ENCODE results near the gene ABCB8. TPM values are rescaled to one million over a fixed set of nuclear protein-coding genes. Genes with fewer than 3 reads are reported as not detected.

Gene ABCB8
- total and polyA plus RNA-seq, 2 donors (not counting 3 experiments of a cell fraction or from before 2014, with no cell fraction given) = 38.0 to 46.3 TPM

DNA sequence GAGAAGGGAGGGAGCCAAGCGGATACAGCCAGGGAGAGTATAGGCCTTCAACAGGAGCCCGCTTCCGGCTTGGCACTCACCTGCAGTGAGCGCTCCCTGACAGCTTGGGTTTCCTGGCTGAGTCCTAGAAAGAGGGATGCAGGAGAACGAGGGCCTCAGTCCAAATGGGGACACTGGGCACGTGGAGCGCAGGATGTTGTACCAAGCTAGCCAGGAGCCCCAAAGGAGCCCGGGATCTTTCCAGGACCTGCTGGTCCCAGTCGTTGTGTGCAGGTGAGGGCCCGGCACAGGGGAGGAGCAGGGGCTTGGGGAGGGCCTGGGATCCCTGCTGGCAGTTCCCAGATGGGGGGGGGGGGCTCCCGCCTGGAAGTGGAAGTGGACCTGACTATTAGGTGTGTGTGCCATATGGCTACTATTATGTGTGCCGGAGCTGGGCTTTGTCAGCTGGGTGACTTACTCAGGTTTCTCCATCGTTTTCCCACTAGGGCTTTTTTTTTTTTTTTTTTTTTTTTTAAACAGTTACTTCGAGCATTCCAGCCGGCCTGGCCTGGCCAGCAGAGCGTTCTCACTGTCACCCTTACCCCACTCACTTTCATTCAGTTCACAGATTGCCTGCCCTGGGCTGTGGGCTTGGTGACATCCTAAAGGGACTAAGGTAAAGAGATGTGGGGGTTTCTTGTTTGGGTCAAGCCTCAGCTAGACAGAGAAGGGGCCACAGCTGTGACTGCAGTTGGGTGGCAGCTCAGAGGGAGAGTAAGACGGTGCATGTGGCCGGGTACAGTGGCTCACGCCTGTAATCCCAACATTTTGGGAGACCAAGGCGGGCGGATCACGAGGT is 61.9 kb downstream of the ABCB8 start:
- CTCF ChIA-PET = interaction anchor here (0.7 to 4.5 kb wide), 9 partner anchors 14 to 127 kb away, joined by 3 to 29 read pairs (median 4); no protein-coding TSS in a partner anchor
- peaks cover 0 to 8% of the 10 kb centered on the region in 2 experiments for H3K36me3 ChIP-seq (ENCODE audit: control insufficient read depth in 2 of 2, extremely low read depth in 1 of 2, insufficient read depth in 2 of 2, low read length in 2 of 2)
- intact Hi-C loops (cut with micrococcal nuclease) = loop anchor here (1.0 to 2.0 kb wide), 5 partner anchors 10 to 62 kb away; partner anchors contain the start of genes ABCB8 and FASTK

More for the DNA sequence above, 61.9 kb downstream of the ABCB8 start:
- H3K27ac ChIP-seq (ENCODE audit: insufficient read depth, low read depth, low read length) = peak overlapping the region; percentile 98
- dilution Hi-C loops (cut with MboI; ENCODE audit: extremely low pct_ligation_motif_present, low sequenced_read_pairs) = no loop called here
- BruUV-seq (replicated peaks) = no TSS peak
- peaks cover 78% of the 10 kb centered on the region for H3K79me2 ChIP-seq (ENCODE audit: control insufficient read depth, insufficient read depth, low read length)
- H3K4me2 ChIP-seq (ENCODE audit: insufficient read depth, low read length) = peak overlapping the region; percentile 94
- no peak overlapping the region for H2AFZ ChIP-seq (ENCODE audit: low read depth, low read length)
- no peaks in the 10 kb centered on the region for H3K27me3 ChIP-seq (ENCODE audit: control insufficient read depth in 2 of 2, insufficient read depth in 2 of 2, low read length in 2 of 2)
- H3K9me1 ChIP-seq (replicated peaks; ENCODE audit: control insufficient read depth, extremely low read depth, insufficient read depth, low read length) = no peaks in the 10 kb centered on the region
- H3K4me1 ChIP-seq (ENCODE audit: control insufficient read depth, extremely low read depth, insufficient read depth, low read length) = peaks cover 52% of the 10 kb centered on the region
- DNase-seq (ENCODE audit: low read depth, low spot score) = peak; percentile 24
- no peaks in the 10 kb centered on the region for H3K9me3 ChIP-seq (replicated peaks; ENCODE audit: control insufficient read depth, insufficient read depth, low read length)
- FAIRE-seq = no peak
- peak overlapping the region in 1 of 3 experiments; percentile 82 for H3K4me3 ChIP-seq (replicated peaks in 1 of 3; ENCODE audit: insufficient read depth in 1 of 3, low read depth in 1 of 3, low read length in 3 of 3)
- H4K20me1 ChIP-seq (replicated peaks; ENCODE audit: control insufficient read depth, extremely low read depth, insufficient read depth, low read length) = no peaks in the 10 kb centered on the region
- POLR2A ChIA-PET = interaction anchor here (0.6 to 1.0 kb wide), 2 partner anchors 21 to 54 kb away, joined by 3 to 12 read pairs; no protein-coding TSS in a partner anchor
- peak overlapping the region; percentile 78 for H3K9ac ChIP-seq (replicated peaks; ENCODE audit: extremely low read depth, insufficient read depth, low read length)
- TF ChIP-seq EZH2 (IDR thresholded peaks at IDR 0.05; ENCODE audit: borderline replicate concordance, low read depth, low read length, severe bottlenecking) = no peak
- TF ChIP-seq, protein P1, sequence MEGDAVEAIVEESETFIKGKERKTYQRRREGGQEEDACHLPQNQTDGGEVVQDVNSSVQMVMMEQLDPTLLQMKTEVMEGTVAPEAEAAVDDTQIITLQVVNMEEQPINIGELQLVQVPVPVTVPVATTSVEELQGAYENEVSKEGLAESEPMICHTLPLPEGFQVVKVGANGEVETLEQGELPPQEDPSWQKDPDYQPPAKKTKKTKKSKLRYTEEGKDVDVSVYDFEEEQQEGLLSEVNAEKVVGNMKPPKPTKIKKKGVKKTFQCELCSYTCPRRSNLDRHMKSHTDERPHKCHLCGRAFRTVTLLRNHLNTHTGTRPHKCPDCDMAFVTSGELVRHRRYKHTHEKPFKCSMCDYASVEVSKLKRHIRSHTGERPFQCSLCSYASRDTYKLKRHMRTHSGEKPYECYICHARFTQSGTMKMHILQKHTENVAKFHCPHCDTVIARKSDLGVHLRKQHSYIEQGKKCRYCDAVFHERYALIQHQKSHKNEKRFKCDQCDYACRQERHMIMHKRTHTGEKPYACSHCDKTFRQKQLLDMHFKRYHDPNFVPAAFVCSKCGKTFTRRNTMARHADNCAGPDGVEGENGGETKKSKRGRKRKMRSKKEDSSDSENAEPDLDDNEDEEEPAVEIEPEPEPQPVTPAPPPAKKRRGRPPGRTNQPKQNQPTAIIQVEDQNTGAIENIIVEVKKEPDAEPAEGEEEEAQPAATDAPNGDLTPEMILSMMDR (IDR thresholded peaks at IDR 0.05; ENCODE audit: extremely low read depth in 1 of 2, insufficient read depth in 1 of 2, low read depth in 1 of 2, low read length in 2 of 2) = no peak
- no peak for TF ChIP-seq MYC (IDR thresholded peaks at IDR 0.05; ENCODE audit: low read depth, low read length)
- TF ChIP-seq GATA2 (IDR thresholded peaks at IDR 0.05; ENCODE audit: insufficient read depth, insufficient read length, low read depth, low read length) = no peak
- no peak for TF ChIP-seq POLR2AphosphoS5 (IDR thresholded peaks at IDR 0.05; ENCODE audit: insufficient read depth, low read depth, low read length)
- TF ChIP-seq FOS (IDR thresholded peaks at IDR 0.05; ENCODE audit: borderline replicate concordance, insufficient read depth, low read length) = no peak
- TF ChIP-seq, protein P2, sequence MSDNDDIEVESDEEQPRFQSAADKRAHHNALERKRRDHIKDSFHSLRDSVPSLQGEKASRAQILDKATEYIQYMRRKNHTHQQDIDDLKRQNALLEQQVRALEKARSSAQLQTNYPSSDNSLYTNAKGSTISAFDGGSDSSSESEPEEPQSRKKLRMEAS (IDR thresholded peaks at IDR 0.05; ENCODE audit: insufficient read depth, insufficient read length) = no peak
- no peak for TF ChIP-seq POLR2A (IDR thresholded peaks at IDR 0.05; ENCODE audit: low read depth, low read length)
- no peak for TF ChIP-seq JUN (IDR thresholded peaks at IDR 0.05; ENCODE audit: borderline replicate concordance, insufficient read depth, insufficient read length, low read depth)

All from endothelial cell of umbilical vein (primary cell).